Measurements from ENCODE around the gene KLB. TPM values are rescaled to one million over a fixed set of nuclear protein-coding genes. Genes with fewer than 3 reads are reported as not detected.
A peak's percentile ranks its signal among the peaks of the same experiment; 100 is the strongest.
"Not testable (repeated sequence)": the region's sequence is repeated elsewhere in the genome, so short reads cannot be mapped to it uniquely, and the experiment has no call there.

The KLB gene
- 0.12 TPM for total RNA-seq
- long read RNA-seq: 0 reads

DNA sequence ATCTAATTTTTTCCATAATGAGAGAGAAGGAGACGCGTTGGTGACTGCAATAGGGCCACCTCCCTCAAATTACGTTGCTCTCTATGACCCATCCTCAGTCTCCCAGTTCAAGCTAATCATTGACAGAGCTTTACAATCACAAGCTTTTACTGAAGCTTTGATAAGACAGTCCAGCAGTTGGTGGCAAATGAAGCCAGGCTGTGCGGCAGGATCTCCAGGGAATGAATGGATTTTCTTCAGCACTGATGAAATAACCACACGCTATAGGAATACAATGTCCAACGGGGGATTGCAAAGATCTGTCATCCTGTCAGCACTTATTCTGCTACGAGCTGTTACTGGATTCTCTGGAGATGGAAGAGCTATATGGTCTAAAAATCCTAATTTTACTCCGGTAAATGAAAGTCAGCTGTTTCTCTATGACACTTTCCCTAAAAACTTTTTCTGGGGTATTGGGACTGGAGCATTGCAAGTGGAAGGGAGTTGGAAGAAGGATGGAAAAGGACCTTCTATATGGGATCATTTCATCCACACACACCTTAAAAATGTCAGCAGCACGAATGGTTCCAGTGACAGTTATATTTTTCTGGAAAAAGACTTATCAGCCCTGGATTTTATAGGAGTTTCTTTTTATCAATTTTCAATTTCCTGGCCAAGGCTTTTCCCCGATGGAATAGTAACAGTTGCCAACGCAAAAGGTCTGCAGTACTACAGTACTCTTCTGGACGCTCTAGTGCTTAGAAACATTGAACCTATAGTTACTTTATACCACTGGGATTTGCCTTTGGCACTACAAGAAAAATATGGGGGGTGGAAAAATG, at the start of gene KLB:
Gene KLB, plus strand, starts transcription at position 168 of the 821 bp plus-strand sequence. Its CDS starts 20 bp downstream, at position 188.
- intact Hi-C loops (cut with micrococcal nuclease): no loop called here
- ATAC-seq (no peak), DNase-seq (no peak)

DNA sequence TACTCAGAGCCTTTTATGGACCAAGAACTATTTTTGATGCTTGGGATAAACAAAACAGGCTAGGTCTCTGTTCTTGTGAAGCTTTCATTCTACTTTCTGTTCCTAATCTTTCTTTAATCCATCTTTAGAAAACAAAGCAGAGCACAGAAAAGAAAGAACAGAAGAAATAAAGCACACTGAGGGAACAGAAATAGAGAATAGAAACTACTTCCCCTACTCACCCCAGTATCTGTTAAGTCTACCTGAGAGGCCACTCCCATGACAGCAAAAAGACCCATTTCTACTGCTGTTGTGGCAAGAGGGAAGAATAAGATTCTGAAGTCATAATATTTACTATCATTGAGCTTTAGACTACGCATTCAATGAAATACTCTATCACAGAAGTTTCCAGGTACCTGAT, 49.7 kb upstream of the KLB start:
- intact Hi-C loops (cut with micrococcal nuclease): no loop called here
- no peak for DNase-seq
- ATAC-seq: no peak

DNA sequence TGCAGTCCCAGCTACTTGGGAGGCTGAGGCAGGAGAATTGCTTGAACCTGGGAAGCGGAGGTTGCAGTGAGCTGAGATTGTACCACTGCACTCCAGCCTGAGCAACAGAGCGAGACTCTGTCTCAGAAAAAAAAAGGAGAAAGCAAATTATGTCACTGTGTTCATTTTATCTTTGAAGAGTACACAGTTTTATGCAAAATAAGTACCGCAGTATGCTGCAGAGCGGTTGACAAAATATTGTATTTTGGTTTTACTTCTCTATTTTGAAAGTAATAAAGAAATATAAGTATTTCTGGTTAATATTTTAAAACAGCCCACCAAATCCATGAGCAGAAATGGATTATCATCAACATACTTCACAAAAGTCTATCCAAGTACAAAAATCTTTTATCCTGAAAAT, 46.1 kb upstream of the KLB start:
- ATAC-seq; intact Hi-C loops (cut with micrococcal nuclease); DNase-seq: not testable (repeated sequence)

DNA sequence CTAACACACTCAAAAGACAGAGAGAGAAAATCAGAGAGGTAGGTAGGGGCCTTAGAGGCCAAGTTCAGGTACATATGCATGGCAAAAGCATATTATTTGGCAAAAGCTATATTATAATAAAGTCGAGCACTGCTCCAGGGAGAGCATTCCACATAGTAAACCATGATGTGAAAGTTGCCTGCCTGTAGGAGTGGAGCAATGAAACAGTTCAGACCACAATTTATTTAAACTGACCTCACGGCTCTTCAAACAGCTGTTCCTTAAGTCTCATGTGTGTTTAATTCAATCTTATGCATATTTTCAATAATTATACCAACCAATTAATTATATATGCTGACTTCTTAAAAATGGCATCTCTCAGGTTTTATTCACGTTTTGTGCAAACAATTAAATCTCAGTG, 43.9 kb upstream of the KLB start:
- DNase-seq (no peak), ATAC-seq (no peak)
- intact Hi-C loops (cut with micrococcal nuclease): no loop called here

DNA sequence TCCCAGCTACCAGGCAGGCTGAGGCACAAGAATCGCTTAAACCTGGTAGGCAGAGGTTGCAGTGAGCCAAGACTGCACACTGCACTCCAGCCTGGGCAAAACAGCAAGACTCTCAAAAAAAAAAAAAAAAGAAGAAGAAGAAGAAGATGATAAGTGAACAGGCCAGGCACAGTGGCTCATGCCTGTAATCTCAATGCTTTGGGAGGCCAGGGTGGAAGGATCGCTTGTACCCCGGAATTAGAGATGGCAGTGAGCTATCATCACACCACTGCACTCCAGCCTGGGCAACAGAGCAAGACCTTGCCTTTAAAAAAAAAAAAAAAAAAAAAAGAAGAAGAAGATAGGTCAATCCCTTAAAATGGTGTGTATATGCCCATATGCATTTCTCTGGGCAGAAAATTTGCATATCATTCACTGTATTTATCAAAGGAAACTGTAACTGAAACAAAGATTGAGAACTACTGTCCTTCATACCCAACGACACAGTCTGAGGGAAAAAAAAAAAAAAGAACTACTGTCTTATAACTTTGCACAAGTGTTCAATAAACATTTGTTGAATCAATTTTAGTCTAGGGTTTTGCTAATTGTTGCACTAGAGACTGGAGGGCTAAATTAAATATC, 42.8 kb upstream of the KLB start:
- intact Hi-C loops (cut with micrococcal nuclease): no loop called here
- DNase-seq (no peak), ATAC-seq (no peak)

DNA sequence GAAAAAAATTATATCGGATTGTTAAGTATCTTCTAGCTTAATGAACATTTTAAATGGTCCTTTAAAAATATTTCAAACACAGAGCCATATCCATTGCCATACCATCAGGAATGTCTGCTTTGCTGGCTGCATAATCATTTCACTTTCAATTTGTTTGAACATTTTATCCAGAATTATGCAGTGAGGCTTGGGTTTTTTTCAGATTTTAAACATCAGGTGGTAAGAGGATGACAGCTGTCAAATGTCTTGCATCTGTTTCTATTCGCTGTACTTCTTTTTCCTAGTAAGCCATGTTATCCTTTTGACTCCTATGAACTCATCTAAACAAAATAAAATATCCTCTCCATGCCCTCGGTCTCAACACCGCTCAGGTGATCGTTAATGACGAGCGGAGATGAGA, 41.4 kb upstream of the KLB start:
- intact Hi-C loops (cut with micrococcal nuclease): no loop called here
- ATAC-seq (no peak), DNase-seq (no peak)

DNA sequence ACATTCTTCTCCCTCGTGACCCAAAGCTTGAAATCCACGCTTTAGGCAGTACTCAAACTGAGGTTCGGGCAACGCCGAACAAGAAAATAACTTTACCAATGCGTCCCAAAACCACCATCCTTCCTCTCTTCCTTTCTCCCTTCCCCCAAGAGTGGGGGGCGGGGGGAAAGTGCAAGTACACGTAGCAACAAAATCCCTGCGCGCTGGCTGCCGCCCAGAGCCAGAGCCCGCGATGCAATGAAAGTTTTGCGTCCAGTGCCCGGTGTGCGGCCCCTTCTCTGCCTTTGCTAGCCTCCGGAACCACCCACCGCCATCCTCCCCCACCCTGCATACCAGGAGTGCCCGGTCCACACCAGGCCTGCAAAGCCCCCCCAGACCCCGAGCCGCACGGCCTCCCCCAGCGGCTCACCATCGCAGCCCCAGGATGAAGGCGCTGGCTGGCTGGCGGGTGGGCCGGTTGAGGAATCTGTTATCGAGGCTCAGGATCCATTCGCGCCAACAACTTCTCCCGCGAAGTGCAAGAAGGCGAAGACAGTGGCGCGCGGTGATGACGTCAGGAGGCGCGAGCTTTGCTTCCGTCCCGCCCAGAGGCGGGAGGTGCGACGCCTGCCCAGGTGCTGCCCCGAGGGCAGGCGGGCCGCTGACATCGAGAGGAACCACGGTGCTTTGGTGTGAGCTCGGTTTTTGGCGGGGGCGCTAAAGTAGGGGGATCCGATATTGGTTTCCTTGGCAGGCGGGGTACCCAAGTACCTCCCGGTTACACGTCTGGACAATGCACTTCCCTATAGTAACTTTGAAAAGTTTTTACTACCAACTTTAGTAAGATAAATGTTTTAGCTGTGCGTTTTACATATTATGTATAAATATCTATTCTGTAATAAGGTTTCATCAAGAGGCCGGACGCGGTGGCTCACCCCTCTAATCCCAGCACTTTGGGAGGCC, 40.6 kb upstream of the KLB start, which contains the start of gene RFC1:
Gene RFC1, minus strand, starts transcription at position 533 of the 942 bp plus-strand sequence. Its CDS starts 121 bp downstream, at position 412.
- intact Hi-C loops (cut with micrococcal nuclease): no loop called here
- ATAC-seq (peak; percentile 97), DNase-seq (peak; percentile 95)

DNA sequence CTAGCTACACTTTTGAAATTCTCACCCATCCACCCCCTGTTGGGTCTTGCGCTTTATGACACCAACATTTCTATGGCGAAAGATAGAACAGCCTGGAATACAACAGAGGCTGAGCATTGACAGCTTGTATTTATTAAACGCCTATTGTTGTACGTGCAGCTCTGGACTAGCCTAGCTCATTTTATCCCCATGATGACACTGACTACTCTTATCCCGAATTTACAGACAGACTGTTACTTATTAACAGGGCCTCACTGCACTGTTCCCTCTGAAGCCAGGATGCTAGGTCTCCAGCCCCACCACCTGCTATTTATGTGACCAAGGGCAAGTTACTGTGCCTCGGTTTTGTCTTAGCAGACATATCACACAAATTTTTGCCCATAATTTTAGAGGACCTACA, 39.6 kb upstream of the KLB start:
- intact Hi-C loops (cut with micrococcal nuclease): no loop called here
- no peak for DNase-seq
- no peak for ATAC-seq

DNA sequence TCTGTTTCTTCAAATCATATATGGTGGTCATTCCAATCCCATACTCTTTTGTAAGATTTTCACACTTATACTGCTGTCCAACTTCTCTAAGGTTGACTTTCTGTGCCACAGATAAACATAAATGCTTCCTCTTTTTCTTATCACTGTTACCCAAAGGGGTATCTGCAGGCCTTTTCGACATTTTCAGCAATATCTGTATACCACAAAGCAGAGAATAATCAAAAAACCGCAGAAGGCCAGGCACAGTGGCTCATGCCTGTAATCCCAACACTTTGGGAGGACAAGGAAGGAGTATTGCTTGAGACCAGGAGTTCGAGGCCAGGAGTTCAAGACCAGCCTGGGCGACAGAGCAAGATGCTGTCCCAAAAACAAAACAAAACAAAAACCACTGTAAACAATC, 37.4 kb upstream of the KLB start:
- intact Hi-C loops (cut with micrococcal nuclease): no loop called here
- no peak for DNase-seq
- ATAC-seq: no peak

DNA sequence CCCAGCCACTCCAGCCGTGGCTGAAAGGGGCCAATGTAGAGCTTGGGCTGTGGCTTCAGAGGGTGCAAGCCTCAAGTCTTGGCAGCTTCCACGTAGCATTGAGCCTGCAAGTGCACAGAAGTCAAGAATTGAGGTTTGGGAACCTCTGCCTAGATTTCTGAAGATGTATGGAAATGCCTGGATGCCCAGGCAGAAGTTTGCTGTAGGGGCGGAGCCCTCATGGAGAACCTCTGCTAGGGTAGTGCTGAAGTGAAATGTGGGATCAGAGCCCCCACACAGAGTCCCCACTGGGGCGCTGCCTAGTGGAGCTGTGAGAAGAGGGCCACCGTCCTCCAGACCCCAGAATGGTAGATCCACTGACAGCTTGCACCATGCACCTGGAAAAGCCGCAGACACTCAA, 35.5 kb upstream of the KLB start:
- DNase-seq; intact Hi-C loops (cut with micrococcal nuclease); ATAC-seq: not testable (repeated sequence)

DNA sequence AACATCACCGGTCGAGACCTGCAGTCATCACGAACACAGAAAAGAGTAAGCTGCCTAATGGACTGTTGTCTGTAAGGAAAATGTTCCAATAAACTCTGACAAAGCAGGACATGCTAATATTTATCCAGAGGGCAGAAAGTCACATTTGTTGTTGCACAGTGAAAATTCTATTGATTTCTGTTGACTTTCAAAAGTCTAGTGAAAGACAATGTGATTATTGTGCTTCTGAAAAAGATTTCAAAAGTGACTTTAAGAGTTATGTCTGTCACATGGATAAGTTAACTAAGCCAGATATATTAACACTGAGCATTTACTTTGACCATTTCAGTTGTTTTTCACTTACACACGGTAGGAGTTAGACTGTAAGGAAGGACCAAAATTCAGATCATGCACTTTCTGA, 31.3 kb upstream of the KLB start:
- intact Hi-C loops (cut with micrococcal nuclease): no loop called here
- DNase-seq (no peak), ATAC-seq (no peak)

DNA sequence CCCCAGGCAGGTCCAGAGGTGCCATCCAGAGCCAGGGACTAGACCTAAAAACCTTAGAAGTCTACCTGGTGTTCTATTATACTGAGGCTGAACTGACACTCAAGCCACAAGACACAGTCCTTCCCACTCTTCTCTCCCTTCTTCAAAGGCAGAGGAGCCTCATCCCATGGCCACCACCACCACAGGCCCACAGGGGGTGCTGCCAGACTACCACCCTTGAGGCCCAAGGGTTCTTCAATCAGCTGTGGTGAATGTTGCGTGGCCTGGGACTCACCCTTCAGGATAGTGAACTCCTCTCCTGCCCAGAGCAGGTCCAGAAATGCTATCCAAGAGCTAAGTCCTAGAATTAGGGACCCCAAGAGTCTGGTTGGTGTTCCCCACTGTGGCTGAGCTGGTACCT, 23.0 kb upstream of the KLB start:
- no peak for ATAC-seq
- intact Hi-C loops (cut with micrococcal nuclease): no loop called here

DNA sequence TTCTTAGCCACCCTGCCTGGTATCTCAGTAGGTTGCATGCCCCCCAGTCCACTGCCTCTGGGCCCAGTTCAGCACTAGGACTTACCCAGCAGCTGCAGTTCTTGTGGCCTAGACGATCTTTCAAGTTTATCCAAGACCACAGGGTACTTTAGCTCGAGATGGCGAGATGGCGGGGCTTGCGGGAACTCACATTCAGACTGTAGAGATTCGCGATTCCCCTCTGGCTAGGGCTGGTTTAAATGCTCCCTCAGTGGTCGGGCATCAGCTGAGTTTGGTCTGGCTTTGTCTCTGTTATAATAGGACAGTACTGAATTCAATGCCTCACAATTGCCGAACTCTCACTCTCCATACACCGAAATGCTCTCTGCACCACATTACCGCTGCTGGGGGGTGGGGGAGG, 22.2 kb upstream of the KLB start:
- no peak for ATAC-seq
- intact Hi-C loops (cut with micrococcal nuclease): no loop called here
- DNase-seq: no peak

More for the DNA sequence above, 23.0 kb upstream of the KLB start:
- no peak for DNase-seq

DNA sequence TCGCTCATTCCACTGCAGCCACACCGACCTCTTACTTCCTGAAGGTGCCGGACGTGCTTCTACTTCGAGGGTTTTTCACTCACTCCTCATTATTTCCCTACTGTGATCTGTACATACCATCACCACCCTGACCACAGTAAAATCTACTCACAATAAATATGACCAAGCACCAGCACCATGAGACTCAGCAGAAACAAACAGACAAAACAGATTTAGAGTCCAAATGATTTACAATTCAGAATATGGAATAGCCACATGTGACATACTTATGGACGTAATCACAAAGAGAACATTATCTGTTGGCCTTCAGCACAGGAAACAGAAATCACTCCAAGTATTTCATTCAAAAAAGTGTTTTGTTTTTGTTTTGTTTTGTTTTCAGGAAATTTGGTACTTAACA, 16.1 kb upstream of the KLB start:
- no peak for DNase-seq
- no peak for ATAC-seq

DNA sequence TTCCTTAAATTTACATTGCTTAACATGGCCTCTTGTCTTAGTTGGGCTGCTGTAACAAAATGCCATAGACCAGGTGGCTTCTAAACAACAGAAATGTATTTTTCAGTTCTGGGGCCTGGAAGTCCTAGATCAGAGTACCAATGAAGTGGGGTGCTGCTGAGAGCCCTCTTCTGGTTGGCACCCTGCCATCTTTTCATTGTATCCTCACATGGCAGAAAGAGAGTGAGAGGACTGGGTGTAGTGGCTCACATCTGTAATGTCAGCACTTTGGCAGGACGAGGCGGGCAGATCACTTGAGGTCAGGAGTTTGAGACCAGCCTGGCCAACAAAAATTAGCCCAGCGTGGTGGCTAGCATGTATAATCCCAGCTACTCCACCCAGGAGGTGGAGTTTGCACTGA, 12.0 kb upstream of the KLB start:
- ATAC-seq (no peak), DNase-seq (no peak)
- intact Hi-C loops (cut with micrococcal nuclease): no loop called here

More for the DNA sequence above, 16.1 kb upstream of the KLB start:
- intact Hi-C loops (cut with micrococcal nuclease): no loop called here

DNA sequence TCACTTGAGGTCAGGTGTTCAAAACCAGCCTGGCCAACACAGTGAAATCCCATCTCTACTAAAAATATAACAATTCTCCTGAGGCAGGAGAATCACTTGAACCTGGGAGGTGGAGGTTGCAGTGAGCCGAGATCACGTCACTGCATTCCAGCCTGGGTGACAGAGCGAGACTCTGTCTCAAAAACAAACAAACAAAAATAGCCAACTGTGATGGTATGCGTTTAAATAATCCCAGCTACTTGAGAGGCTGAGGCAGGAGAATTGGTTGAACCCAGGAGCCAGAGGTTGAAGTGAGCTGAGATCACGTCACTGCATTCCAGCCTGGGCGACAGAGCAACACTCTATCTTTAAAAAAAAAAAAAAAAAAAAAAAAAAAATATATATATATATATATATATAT, 5.1 kb upstream of the KLB start:
- intact Hi-C loops (cut with micrococcal nuclease); DNase-seq; ATAC-seq: not testable (repeated sequence)

DNA sequence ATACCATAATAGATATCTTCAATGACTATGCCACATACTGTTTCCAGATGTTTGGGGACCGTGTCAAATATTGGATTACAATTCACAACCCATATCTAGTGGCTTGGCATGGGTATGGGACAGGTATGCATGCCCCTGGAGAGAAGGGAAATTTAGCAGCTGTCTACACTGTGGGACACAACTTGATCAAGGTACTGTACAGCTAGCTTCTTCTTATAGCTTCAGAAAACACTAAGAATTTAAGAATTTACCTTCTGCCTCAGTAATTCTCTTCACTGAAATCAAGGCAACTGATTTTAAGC, 805 bp downstream of the KLB start:
- no peak for DNase-seq
- ATAC-seq: no peak
- intact Hi-C loops (cut with micrococcal nuclease): no loop called here

DNA sequence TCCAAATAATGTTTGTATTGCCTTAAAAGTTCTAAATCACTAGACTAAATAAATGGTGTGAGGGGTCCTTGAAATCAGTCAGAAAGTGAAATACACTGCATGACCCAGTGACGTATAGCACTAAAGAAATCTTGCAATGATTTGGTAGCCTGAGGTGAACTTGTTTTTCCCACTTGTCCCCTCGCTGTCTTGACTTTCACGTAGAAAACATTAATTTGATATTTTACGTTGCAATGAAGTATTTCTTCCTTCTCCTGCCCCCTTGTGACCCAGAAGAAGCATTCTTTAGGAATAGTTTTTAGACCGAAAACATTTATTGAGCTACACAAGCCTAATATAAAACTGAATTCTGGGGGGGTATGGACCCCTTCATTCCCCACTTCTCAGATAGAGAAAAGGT, 3.7 kb downstream of the KLB start:
- DNase-seq (no peak), ATAC-seq (no peak)
- intact Hi-C loops (cut with micrococcal nuclease): no loop called here

DNA sequence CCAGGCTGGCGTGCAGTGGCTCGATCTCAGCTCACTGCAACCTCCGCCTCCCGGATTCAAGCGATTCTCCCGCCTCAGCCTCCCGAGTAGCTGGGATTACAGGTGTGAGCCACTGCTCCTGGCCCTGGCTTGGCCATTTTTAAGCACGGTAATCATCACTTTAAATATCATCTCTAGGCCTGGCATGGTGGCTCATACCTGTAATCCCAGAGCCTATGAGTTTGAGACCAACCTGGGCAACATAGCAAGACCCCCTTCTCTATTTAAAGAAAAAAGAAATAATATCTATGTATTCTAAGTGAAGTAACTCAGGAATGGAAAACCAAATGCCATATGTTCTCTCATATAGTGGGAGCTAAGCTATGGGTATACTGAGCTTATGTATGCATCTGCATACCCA, 4.8 kb downstream of the KLB start:
- intact Hi-C loops (cut with micrococcal nuclease); DNase-seq; ATAC-seq: not testable (repeated sequence)

All from left ventricle myocardium superior (tissue), 1 donor.